NCI-H69 (cell line): ENCODE data around the gene NPS.

ENCODE experiments used
- DNase-seq: peaks from one replicate; lab custom pipeline; 2025; lab: John Stamatoyannopoulos, UW

NPS gene

DNA sequence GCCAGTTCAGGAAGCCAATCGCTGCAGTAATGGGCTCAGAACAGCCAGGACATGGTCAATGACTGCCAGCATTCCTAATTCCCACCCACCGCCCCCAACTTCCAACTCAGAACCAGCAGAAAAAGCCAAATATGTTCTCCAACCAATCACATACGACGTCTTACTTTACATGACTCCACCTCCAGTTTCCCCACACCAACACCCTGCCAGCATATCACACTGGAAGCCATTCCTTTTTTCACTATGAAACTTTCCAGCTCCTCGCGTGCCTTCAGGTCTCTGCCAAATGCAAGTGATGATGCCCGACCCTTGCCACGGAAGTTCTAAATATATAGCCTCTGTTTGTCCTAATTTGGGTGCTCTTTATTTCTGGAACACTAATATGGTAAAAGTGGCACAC, 12.5 kb downstream of the NPS start:
- no peak for DNase-seq

DNA sequence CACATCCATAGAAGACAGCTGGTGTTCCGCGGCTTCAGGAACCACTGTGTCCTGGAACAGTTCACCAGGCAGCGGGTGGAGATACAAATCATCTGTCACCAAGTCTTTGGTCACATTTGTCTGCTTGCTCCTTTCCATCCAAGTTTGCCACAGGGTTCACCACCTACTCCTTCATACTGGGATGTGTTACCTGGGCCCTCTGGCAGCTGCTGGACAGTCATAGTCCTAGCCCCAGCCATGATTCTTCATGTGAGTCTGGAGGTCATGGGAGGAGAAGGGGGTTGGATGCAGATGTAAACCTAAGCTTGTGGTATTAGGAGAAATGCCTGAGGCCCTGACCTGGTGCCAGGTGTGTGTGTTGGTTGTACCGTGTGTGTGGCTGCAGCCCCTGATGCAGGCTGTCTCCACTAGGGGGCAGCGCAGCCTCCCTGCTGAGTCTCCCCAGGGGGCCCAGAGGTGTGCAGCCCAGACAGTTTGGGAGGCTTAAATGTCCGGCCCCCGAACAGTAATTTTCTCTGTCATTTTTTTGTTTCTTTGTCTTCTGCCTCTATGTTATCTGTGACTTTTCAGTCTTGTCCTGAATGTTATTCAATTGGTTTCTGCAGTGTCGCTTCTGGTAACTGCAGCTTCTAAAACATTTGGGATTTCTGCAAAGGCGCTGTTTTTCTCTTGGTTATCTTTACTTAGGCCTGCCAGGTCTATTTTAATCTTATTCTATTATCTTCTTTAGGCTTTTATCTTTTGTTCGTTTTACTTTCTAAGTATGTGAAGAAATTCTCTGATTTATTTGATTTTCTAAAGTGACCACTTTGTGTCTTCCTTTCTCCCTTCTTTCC, 14.8 kb downstream of the NPS start:
- no peak for DNase-seq

DNA sequence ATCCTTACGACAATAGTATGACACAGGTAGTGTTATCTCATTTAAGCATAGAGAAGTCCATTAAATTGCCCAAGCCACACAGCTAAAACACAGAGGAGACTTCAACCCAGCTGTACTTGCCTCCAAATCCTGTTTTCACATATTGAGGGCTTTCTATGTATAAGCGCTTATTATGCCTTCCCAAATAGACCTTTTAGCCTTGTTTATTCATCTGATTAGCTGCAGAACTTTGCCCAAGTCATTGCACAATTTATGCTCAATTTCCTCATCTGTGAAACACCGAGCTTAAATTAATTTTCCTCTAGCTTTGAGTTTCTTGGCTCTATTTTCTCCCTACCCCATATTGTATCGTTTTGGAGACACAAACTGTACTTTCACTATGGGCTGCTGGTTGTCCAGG, 15.5 kb downstream of the NPS start:
- DNase-seq: no peak

DNA sequence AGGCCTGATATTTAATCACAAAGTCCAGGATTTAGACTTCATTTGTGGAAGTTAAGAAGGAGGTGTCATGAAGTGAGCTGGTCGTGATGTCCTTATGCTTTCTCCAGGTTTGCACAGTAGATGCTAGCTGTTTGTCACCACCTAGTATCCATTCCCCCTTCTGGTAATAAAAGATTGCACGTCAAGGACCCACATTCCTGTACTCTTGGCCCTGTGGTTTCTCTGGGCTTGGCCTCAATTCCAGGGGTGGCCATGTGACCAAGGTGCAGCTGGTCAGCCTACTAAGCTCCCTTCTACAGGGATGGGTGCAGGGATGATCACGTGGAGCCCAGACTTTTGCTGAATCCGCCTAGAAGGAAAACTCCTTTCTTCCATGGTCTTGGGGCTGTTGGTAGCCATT, 16.5 kb downstream of the NPS start:
- no peak for DNase-seq

DNA sequence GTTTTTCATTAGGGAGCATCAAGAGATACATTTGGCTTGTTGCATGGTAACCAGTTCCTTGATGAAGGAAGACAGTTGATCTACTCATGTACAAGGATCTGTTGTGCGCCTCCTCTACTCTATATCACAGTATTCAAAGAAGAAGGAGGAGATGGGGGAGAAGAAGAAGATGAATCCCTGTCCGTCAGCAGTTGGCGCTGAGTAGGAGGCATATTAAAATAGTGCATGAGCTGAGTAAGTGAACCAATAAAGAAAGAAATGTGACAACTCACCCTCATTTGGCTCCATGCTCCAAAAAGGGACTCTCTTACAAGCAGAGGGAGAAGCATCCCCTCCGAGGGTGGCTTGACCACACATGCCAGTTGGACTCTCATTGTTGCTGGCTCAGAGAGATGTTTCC, 20.1 kb downstream of the NPS start:
- no peak for DNase-seq

DNA sequence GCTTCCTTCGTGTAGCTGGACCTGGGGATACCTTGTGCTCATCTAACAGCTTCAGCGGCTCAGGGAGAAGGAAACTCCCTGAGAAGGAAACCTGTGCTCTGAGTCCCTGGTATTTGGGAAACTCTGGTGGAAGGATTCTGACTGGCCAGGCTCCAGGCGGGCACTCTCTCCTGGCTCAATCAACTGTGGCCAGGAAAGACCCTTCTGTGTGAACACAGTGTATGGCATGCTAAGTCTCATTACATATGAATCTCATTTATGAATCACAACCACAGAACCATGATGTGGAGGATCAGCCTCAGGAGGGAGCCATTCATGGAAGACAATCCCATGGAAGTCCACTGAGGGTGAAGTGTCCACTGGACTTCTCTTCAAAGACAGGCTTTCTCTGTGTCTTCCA, 20.9 kb downstream of the NPS start:
- no peak for DNase-seq

DNA sequence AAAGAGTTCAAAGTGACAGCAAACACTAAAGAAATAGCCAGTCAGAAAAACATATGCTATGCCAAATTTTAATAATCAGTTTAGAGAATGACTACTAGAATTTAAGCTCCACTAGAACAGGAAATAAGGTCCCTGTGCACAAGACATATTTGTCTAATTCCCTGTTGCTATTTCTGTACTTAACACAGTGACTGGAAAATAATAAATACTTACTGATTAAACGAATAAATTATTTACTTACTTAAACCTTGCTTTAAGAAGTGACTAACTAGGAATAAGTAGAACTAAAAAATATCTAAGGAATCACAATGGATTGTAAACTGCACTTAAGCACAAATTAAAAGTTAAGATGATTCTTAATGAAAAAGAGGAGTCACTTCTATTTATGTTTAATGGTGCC, 22.3 kb downstream of the NPS start:
- no peak for DNase-seq

DNA sequence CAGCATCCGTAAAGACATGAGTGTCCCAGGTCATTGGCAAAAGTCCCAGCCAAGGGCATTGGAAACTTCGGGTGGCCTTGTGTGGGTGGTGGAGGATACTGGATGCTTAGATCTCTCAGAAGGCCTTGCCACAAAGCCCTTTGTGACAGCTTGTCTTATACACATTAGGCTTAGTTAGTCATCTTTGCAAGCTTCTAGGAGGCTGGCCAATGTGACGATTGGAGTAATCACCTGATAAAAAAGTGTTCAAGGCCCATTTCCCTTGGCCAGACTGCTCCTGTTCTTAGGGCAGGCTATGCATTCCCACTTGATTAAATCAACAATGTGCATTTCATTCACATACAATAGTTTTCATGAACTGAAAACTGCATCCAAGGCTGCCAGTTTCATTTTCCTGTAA, 26.9 kb downstream of the NPS start:
- no peak for DNase-seq

DNA sequence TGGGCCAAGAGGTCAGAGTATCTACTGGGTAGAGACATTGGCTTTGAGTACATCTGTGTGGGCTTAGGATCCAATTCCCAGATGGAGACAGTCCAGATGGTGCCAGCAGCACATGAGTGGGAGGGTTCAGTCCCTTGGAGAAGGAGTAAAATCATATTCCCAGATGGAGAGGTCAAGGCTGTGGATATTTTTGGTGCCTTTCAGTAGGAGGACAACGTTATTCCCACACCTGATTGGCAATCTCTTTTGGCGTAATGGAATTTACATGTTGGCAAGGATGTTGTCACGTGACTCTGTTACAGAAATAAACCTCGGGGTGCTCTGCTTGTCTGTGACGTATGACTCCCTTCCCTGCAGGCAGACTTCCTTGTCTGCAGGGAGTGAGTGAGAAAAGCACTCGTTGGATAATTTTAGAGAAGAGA, 27.6 kb downstream of the NPS start:
- no peak for DNase-seq

DNA sequence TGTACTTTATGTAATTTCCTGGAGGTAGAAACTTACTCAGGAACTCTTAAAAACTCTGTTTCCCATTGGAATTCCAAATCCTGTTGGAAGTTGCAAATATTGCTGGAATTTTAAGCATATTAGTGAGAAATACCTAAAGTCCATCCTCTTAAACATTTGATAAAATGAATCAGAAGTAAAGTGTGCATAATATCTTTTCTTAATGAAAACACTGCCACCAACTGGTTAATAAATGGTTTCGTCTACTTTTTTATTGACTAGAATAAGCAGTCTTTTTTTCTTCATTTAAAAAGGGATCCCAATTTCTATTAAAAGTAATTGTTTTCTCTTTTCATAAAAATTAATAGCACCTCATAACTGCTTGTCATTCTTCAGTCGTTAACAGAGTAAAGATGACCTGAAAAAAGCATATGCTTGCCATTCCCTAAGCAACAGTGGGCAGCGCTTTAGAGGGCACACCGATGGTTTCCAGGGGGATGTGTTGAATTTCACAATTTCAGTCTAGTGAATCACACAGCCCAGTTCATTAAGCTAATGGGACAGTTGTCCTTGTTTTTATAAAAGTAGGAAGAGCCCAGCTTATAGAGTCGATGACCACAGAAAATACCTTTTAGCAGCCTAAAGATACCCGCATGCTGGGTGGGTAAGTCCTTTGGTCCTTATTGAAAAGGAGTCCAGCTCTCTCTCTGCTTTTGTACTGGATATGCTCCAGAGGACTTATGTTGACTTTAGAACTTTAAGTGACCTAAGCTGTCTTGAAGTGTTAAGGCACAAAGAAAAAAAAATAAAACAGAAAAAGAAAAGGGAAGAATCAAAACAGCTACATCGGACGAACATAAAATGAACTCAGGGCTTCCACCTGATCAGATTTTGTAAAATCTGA, 28.5 kb downstream of the NPS start:
- DNase-seq: no peak

DNA sequence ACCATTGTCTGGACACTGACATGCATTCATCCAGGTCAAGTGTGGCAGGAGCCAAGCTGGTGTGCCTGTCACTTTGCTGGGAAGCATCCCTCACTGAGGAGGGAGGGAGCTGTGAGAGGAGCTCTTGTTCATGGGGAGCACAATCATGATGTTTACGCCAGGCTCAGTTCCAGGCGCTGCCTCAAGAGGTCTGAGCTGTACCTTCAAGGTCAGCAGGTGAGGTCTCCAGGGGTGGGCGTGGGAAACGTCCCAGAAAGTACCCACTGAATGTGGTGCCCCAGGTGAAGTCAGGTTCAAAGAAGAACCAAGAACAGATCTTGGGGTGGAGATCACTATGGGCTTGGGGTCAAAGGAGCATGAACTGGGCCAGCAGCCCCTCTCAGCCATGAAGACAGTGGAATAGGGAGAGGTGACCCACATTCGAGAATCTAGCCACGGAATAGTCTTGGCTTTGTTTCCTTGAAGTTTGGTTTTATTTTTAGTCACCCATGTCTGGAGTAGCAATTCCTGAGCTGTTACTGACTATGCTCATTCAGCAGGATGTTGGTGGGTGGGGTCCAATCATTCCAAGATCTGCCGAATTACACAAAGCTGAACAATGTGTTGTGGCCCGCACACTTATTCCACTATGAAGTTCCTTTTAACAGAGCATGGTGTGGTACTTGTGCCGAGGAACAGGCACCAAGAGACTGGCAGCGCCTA, 29.3 kb downstream of the NPS start:
- DNase-seq: no peak

DNA sequence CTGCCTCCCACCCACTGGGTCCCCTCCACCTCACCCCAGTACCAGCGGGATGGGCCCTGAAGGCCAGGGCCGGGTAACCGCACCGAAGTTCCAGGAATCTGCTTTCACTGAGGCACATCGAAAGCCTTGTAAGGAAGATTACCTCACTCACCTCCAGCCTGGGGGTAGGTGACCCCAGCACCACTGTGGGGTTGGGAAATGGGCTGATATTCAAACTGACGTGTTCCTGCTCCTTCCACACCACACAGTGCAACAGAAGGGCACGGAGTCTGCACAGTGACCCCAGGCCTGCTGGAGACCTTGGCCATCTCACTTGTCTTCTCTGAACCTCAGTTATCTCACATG, 29.8 kb downstream of the NPS start:
- DNase-seq: no peak

DNA sequence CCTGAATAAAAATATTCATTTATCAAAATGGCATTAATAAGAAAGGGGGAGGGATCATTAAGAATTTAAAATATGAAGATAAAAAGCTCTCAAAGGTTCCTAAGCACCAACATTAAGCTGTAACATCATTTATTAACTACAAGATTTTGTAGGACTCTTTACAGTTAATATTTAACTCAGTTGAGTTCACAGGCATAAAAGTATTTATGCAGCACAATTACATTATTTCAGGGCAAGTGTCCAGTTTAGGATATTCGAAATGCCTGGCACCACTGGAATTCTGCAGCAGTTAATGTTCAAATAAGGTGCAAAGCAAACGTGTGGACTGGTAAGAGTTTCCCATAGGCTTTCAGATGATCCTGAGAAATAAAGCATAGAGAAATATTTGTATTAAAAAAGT, 30.5 kb downstream of the NPS start:
- no peak for DNase-seq

DNA sequence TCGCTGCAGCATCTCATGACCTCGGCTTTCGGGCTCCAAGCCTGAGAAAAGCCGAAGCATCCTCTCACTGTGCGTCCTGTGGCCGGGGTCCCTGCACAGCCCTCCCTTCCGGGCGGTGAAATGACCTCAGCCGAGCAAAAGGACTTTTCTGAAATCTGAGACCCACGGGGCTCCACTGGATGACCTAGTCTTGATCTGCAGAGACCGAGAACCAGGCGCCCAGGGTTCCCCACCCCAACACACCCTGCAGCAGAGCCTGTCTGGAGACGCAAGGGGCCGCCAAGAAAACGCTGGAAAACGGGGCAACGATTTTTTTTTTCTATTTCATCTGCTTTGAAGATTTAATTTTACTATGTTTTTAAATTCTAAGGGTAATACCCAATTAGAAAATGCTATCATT, 31.7 kb downstream of the NPS start:
- DNase-seq: no peak

DNA sequence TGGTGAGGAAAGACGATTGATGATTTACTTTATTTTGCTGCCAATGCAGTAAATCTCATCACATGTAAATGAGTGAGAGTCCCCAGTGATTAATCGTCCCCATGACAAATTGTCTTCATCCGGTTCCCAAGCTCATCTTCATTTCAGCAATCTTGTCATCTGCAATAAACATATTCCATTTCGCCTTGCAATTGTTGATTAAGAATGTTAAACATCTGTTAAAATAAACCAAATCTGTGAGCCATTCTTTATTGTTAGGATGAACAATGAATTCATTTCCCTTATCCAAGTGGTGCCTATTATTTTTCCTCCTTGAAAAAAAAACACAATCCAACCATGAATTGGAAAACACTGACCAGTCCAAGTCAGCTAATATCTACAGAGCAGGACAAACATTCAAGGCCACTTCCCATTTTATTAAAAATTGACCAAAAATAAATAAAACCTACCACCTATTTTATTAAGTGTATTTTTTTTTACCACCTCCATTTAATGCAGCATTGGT, 36.5 kb downstream of the NPS start:
- DNase-seq: no peak

DNA sequence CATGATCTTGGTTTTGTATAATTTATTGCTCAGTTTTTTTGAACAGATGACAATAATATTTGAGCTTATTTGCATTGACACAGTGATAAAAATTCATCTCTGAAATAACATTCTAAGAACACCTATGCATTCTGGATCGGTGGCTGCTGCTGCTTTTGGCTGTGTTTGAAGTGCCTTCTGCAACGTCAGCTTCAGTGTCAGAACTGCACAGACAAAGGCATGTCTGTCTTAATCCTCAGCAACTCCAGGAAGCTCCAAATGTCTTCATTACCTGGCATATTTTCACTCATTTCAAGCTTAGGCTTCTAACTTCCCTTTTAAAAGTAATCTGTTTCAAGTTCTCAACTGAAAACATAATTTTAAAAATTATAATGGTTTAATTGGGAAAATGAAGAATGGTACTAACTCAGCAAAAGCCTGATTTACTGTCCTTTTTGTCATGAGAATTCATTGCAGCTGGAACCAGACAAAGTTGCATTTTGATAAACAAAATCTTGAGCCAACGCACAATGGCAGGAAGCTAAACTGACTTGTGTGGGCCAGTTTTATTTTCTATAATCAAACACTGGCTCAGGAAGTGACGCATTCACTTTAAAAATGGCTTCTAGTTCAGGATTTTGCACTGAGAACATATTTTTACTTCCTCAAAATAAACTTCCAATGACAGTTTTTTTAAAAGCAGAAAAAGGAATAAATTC, 38.7 kb downstream of the NPS start:
- DNase-seq: no peak

DNA sequence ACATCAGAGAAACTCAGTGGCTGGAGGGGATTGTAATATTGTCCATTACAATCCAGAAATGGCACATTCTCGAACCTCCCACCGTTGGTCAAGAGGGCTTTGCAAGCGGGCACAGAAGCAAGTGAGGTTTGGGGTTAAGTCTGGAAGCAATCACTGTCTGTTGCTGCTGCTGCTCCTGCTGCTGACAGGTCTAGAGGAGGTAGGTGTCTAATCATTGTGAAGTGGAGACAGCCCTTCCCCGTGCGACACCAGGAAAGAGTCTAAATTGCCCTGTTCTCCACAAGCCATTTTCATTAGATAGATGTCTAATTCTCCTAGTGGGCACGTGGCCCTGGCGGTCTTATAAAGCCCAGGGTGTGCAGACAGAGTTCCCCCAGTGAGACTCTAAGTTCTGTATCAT, 43.5 kb downstream of the NPS start:
- DNase-seq: no peak

DNA sequence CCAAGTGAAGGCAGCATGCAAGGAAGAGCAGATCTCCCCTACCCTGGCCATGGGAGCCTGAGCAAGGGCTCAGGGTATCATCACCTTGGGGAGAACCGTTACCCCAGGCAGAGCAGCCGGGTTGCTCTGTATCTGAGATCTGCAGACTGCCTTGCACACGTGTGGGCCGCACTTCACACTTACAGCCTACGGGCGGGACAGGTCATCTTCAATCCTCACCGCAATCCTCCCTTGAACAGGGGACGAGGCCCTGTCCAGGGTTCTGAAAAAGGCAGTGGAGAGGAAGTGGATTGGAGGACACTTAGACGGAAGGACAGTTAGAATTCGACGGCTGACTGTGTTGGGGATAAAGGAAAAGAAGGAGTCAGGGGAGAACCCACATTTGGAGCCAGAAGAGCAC, 51.4 kb downstream of the NPS start:
- no peak for DNase-seq
